SKM-1 (cell line): ENCODE results near the gene PHKA1.
"Not testable (repeated sequence)": the region's sequence is repeated elsewhere in the genome, so short reads cannot be mapped to it uniquely, and the experiment has no call there.

ENCODE experiments used
- DNase-seq: peaks from one replicate; lab custom pipeline; 2025; ENCODE audit not compliant: unreplicated experiment; lab: John Stamatoyannopoulos, UW

Gene PHKA1

DNA sequence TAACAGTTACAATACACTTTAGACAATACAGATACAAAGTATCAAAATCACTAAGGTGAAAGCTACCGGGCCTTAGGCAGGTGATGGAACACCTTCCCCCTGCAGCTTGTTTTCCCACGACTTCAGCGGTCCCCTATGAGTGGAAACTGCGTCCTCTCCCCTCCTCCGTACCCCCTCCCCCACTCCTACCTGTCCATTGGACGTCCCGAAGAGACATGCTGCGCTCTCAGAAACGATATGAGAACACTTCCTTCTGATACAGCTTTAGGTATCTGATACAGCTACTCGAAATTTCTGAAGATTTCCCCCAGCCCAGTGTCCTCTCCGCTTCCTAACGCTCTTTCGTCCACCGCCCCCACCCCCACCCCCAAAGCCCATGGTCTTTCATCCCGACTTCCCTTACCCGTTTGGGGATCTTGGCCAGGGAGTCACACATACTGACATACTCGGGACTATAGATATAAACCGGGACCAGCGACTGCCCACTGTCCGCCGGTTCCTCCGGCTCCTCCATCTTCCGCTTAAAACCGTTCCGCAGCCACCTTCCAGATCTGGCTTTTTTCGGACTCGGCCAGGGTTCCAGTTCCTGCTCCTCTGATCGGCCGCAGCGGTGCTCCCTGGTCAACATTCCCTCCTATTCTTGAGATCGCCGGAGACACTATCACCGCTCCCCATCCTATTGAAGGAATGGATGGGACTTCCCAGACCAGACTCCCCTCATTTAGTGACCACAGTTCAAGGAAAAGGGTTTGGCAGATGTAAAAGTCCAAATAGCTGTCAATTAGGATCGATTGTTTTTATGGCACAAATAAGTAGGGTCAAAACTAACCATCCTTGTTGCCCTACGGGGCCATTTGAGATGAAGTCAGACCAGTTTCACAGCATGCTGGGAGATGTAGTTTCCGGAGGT lies 141.6 kb downstream of the PHKA1 start, which contains the start of gene HDAC8:
Gene HDAC8 (minus strand): TSS at position 596 of the 910 bp plus-strand sequence. CDS start 82 bp downstream, at position 514.
- peak; percentile 51 for DNase-seq

DNA sequence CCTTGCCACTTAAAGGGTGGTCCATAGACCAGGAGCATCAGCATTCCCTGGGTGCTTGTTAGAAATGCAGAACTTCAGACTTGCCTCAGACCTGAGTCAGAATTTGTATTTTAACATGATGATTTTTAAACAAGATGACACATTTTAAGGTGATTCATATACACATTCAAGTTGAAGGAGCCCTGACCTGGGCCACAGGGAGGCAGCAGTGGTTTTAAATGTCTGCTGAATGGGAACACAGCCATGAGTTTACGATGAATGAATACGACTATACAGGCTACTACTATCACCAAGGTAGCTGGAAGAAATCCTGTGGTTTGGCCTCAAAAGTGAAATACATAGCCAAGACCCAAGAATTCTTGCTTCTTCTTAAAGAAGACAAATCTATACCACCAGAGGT lies 144.3 kb downstream of the PHKA1 start:
- DNase-seq: no peak

DNA sequence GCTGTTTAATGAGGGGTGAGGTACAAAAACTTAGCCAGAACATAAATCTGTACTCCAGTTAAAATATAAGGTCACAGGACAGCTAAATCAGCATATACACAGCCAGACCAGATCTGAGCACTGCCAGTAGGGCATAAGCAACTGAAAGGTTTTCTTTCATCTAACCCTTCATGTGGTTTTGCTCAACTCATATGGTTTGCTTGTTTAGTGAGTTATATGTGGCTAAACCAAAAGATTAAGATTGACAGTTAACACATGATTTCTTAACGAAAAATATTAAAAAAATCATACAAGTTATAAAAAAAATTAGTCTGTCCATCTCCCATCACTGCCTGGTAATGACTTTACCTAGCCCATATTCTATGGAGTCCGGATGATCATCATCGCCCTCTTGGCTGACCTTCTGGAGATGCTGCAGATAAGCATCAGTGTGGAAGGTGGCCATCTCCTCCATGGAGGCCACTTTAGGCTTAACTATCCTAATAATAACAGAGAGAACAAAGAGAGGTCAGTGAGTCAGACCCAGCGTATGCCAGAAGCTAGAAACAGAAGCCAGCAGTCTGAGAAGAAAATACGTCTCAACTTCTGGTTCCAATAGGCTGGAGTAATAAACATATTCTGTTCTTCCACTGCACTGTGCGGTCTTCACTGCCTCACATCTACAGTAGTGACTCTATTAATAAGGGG lies 145.6 kb downstream of the PHKA1 start:
- DNase-seq: no peak

DNA sequence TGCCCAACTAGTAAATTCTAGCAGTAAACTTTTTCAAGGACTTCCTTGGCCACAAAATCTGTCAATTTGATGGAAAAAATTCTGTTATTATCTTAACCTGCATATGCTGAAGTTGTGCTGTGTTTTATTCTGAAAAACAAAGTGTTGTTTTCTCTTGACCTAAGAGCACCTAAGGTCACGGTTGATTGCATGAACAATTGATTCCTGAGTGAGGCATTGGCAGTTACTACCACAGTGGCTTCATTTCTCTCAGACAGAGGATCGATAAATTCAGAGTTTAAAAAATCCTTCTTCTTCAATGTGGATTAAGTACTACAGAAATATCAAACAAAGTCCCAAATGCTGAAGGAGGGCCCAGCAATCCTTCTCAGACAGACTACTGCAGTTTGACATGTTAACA lies 147.7 kb downstream of the PHKA1 start:
- no peak for DNase-seq

DNA sequence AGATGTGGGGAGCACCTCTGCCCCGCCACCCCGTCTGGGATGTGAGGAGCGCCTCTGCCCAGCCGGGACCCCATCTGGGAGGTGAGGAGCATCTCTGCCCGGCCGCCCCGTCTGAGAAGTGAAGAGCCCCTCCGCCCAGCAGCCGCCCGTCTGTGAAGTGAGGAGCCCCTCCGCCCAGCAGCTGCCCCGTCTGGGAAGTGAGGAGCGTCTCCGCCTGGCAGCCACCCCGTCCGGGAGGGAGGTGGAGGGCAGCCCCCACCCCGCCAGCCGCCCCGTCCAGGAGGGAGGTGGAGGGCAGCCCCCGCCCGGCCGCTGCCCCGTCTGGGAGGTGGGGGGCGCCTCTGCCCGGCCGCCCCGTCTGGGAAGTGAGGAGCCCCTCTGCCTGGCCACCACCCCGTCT lies 154.5 kb downstream of the PHKA1 start:
- DNase-seq: not testable (repeated sequence)

DNA sequence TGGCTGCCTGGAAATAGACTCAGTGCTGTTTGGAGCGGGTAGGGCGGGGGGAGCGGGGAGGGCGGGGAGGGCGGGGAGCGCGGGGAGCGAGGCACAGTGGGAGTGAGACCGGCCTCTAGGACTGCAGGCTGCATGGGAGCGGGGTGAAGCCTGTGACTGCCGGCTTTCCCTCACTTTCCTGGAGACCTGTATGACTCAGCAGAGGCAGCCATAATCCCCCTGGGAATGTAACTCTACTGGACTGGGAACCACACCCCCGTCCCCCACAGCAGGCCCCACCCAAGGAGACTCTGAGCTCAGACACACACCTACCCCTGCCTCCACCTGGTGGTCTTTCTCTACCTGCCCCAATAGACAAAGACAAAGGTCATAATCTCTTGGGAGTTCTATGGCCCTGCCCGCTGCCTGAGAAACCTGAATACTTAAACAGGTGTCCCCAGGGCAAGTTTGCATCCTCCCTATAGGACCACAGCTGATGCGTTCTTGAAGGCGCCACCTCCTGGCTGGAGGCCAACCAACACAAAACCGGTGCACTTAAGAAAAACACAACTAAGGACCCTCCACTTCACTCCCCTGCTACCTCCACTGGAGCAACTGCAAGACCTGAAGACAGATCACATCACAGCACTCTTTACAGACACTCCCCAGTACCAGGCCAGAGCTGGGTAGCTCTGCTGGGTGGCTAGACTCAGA lies 159.5 kb downstream of the PHKA1 start:
- no peak for DNase-seq

DNA sequence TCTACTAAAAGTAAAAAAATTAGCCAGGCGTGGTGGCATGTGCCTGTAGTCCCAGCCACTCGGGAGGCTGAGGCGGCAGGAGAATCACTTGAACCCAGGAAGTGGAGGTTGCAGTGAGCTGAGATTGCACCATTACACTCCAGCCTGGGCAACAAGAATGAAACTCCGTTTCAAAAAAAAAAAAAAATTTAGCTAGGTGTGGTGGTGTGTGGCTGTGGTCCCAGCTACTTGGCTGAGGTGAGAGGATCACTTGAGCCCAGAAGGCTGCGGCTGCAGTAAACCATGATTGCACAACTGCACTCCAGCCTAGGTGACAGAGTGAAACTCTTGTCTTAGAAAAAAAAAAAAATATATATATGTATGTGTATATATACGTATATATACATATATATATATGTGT lies 161.7 kb downstream of the PHKA1 start:
- not testable (repeated sequence) for DNase-seq

DNA sequence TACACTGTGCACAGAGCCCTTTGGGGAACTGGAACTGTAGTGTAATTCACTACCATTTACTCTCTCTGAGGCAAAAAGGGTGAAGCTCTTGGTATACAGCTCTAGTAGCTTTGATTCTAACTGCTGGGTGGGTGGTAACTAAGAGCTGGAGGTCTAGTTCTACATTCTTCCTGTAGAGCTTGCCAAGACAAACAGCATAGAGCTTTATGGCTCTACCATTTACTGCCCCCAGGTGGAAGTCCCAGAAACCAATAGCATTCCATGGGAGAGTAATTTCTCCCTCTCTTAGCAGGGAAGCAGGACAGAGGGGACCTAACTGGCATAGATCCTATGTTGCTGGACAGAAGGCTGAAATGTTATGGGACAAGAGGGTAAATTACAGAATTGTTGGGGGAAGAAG lies 168.1 kb downstream of the PHKA1 start:
- DNase-seq: no peak

DNA sequence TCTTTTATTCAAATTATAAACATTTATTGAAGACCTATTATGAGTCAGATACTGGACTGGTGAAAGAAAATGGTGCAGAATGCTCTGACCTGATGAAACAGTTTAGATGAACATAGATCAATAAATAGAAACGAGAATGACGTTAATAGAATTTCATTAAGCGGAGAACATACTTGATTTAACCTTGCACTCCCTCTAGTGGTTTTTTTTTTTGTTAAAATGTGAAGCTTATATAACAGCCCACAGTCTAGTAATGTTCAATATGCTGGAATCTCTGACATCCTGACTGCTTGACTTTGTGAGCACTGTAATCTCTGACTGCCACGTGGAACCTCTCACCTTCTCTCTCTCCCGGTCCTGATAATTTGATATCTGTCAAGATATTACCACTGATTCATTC lies 173.8 kb downstream of the PHKA1 start:
- no peak for DNase-seq

DNA sequence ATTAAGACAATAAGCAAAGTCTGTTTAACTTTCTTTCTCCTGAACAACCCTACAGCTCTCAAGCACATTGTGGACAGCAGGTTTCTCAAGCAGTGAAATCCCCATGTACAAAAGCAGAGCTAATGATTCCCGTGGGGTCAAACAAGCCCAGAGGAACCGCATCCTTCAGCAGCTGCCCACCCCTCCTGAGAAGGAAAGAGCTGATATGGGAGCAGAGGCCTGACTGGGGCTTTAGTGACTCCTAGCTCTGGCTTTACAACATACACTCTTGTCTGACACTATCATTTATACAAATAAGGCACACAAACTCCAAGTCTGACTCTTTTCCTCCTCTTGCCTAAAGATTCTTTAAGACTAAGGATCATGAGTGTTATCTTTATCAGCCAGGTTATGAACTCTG lies 174.3 kb downstream of the PHKA1 start:
- no peak for DNase-seq

DNA sequence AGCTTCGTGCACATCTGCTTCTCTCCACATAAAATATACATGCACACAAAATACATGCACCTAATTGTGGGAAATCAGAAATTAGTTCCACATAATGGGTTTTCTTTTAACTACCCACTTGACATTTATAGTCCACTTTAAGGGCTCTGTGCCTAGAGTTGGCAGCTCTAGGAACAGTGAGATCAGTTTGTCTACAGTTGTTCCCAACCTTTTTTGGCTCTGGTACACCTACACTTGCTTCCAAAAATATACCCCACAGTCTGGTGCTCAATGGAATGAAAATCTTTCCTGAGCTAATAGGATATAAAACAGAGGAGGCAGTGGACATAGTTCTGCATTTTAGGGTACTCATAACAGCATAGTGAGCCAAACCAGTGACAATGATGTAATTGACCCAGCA lies 177.6 kb downstream of the PHKA1 start:
- no peak for DNase-seq

DNA sequence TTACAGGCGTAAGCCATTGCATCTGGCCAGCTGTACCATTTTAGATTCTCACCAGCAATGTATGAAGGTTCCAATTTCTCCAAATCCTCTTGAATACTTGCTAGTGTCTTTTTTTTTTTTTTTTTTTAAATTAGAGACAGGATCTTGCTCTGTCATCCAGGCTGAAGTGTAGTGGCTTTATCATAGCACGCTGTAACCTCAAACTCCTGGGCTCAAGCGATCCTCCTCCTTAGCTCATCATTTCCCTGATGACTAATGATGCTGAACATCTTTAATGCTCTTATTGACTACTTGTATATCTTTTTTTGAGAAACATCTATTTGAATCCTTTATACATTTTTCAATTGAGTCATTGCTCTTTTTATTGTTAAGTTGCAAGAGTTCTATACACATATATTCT lies 181.7 kb downstream of the PHKA1 start:
- DNase-seq: no peak
